UCSD-AML1 (cell line): ENCODE data around the gene POLE4.

Experiments
- DNase-seq: peaks from one replicate; lab custom pipeline; 2025; ENCODE audit not compliant: unreplicated experiment; lab: John Stamatoyannopoulos, UW

The POLE4 gene

DNA sequence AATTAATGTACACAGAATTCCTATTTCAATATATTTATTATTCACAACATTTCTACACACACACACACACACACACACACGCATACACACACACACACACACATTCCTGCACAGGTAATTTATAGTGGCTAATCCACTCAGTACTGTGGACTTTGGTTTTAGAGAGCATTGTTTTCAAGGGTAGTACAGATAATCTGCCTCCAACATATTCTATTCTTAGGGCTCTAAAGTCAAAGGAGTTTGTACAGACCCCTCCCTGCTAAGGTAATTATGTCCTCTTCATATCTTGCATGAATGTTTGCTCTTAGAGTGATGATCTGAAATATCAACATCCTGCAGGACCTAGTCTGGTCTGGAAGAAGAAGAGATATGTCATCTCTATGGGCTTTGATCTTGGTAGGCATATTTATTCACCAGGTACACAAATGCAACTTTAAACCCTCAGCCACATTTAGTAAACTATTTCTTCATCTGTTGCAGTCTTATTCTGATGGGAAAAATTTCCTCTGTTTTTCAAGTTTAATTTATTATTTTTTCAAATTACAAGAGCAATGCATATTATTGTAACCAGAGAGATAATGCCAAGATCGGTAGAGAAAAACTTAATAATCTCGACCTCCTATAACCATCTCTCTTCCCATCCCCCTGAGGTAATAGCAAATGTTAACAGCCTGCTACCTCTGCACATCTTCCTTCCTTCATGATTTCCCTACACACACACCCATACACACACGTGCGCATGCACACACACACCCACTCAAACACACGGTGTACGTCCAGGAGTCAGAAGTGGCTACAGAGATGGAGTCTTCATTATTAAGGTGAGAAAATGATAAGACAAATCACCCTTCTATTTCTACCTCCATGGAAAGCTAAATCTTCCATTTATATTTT is 18.3 kb upstream of the POLE4 start:
- DNase-seq: no peak

DNA sequence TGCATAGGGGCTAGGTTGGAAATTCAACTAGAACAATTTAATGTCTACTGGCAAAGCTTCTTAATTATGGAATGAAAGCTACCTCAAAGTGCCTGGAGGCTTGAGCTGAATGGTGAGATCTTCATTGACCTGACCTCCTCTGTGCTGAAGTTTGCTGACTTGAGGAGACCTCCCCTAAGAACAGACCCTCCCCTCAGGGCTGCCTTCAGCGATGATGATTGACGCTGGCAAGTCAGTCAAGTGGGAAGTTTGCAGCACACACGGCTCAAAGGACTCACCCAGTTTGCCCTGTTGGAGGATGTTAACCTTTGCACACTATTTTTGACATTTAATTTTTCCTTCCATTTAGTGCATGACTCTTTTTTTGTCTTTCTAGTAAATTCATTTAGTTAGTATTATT is 17.2 kb upstream of the POLE4 start:
- no peak for DNase-seq

DNA sequence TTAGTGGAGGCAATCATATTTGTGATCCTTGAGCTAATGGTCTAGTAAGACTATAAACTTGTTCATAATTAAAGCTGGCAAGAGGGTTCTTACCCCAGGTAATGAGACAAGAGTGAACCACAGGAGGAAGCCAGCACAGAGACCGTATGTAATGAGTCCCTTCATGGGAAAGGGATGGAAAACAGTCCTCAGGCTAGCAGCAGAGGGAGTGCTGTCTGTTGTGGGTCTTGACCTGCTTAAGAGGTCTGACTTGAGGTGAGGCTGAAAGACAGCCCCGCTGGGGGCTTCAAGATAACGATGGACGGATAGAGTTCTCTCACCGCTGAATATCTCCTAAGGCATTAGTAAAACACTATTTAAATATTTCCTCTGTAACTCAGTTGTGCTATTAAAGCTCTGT is 16.2 kb upstream of the POLE4 start:
- no peak for DNase-seq

DNA sequence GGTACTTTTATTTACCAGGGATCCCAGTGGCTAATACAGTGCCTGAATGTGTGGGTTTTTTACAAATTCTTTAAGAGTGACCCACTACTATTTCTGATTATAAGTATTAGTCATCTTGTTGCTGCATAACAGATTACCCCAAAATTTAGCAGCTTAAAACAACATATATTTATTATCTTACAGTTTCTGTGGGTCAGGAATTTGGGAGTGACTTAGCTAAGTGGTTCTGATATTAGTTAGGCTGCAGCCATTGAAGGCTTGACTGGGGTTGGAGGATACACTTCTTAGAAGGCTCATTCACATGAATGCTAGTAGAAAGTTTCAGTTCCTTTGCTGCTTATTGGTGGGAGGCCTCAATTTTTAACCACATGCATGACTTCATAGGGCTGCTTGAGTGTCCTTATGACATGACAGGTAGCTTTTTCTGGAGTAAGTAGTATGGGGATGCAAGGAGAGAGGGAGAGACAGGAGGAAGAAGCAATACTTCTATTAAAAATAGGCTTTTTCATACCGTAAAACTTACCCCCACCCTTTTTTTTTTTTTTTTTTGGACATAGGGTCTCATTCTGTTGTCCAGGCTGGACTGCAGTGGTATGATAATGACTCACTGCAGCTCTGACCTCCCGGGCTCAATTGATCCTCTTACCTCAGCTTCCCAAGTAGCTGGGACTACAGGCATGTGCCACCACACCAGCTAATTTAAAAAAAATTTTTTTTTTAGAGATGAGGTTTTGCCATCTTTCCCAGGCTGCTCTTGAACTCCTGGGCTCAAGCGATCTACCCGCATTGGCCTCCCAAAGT is 13.3 kb upstream of the POLE4 start:
- no peak for DNase-seq

DNA sequence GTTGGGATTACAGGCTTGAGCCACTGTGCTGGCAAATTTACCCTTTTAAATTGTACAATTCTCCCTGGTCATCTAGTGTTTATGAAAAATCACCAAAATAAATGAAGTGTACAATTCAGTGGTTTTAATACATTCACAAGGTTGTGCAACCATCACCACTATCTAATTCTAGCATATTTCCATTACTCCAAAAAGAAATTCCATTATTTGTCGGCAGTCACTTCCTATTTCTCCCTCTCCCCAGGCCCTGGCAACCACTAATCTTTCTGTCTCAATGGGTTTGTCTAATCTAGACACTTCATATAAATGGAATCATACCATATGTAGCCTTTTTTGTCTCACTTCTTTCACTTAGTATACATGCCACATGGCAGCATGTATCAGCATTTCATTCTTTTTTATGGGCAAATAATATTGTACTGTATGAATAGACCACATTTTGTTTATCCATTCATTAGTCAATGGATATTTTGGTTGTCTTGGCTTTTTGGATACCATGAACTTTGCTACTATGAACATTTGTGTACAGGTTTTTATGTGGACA is 12.6 kb upstream of the POLE4 start:
- no peak for DNase-seq

DNA sequence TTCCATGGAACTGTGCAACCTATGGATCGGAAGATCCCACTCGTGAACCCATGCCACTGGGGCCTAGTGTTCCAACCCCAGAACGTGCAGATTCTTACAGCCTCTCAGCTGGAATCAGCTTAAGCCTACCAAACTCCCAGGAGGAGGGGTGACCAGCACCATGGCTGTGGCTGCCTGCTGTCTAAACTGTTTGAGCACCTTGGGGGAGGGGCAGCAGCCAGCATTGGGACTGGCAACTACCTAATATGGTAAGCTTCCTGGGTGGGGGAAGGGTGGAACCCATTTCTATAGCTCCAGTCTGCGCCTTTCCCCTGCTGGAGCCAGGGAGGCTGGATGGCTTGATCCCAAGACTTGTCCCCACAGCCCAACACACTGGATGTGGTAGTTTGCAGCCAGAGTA is 10.7 kb upstream of the POLE4 start:
- no peak for DNase-seq

DNA sequence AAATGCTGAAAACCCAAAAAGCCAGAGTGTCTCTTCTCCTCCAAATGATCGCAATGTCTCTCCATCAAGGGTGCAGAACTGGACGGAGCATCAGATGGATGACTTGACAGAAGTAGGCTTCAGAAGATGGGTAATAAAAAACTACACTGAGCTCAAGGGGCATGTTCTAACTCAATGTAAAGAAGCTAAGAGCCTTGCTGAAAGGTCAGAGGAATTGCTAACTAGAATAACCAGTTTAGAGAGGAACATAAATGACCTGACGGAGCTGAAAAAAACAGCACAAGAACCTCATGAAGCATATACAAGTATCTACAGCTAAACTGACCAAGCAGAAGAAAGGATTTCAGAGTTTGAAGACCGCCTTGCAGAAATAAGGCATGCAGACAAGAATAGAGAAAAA is 9.7 kb upstream of the POLE4 start:
- DNase-seq: no peak

DNA sequence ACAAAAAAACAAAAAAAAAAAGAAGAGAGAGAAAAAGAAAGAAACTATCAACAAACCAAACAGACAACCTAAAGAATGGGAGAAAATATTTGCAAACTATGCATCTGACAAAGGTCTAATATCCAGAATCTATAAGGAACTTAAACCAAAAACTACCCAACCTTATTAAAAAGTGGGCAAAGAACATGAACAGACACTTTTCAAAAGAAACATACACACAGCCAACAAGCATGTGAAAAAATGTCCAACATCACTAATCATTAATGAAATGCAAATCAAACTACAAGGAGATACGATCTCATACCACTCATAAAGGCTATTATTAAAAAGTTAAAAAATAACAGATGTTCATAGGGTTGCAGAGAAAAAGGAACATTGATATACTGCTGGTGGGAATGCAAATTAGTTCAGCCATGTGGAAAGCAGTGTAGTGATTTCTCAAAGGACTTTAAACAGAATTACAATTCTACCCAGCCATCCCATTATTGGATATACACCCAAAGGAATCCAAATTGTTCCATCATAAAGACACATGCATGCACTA is 7.2 kb upstream of the POLE4 start:
- no peak for DNase-seq

DNA sequence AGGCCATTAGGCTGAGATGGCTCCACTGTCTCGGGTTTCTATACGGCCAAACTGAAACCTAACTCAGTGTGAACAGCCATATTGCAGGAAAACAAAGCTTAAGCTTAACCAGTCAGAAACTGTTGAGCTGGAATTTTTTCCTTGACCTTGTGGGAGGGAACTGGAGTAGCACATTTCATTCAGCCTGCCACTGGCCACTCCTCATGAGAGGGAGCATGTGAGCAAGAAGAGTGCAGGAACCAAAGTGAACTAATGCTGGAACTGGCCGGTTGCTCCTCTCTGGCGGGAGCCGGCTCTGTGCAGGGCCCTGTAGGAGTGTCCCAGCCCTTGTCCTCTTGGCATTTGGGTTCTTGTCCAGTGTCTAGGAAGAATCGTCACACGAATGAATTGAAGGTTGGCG is 5.9 kb upstream of the POLE4 start:
- no peak for DNase-seq

DNA sequence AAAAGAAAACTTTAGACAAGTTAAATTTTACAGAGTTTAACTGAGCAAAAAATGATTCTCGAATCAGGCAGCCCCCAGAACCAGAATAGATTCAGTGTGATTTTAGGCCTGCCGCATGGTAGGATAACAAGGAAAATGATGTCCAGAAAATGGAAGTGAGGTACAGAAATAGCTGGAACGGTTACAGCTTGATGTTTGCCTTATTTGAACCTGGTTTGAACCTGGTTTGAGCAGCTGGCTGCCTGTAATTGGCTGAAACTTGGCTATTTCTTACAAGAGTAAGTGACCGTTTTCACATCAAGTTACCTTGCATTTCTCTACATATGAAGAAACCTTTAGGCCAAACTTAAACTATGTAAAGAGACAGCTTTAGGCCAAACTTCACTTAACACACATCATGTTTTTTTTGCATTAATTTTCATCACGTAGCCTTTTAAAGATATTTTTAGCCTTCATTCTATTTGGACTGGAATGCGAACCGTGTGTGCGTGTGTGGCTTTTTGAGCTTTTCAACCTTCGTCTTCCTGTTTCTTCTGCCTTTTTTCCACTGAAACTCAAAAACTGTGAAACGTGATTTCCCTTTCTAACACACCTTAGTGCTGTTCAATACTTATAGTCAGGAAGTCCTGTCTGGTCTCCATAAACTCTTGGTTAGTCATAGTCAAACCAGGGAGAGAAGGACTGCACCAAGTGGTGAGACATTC is 4.5 kb upstream of the POLE4 start:
- no peak for DNase-seq

DNA sequence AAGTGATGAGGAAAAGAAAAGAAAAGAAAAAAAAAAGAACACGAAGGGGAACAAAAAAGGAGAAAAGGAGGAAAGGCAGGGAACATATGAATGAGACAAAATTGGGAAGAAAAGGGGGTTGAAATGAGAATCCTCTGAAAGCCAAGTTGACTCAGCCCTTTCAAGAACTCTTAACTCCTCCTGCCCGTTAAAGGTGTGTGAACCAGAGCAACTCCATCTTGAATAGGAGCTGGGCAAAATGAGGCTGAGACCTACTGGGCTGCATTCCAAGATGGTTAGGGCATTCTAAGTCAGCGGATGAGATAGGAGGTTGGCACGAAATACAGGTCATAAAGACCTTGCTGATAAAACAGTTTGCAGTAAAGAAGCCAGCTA is 4.0 kb upstream of the POLE4 start:
- DNase-seq: no peak

DNA sequence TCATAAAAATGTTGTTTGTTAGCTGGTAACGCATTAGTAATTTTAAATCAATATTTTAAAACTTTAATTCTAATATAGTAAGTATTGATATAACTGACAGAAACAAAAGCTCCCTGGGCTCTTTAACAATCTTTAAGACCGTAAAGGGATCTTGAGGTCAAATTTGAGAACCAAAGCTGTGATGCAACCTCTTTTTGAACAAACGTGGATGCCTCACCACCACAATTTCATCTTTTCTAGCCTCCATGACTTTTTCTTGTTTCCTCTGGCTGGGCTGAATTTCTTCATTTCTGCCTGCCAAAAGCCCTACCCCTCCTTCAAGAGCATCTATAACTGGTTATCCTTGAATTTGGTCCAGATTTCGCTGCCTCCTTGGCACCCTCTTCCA is 563 bp upstream of the POLE4 start:
- no peak for DNase-seq

DNA sequence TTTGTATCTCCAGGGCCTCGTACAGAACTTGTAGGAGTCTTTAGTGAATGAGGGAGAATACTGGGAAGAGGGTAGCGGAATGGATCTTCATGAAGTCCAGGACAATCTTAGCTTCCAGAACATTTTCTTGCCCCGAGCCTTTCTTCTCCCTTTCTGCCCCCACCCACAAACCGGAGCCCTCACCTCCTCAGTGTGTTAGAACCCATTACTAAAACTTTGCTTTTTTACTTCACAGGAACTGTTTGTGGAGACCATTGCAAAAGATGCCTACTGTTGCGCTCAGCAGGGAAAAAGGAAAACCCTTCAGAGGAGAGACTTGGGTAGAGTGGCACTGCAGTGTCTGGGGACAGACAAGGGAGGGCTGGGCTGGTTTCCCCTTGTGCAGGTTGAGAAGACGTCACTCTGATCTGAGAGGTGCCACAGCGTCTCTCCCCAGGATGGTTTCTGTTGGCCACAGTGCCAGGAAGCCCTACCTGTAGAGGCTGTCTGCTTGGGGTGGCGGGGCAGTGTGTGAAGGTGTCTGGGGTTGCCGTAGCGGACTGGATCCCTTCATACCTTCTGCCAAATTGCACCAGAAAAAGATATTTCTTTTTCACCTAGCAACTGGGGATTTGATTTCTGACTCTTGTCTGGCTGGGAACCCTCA is 786 bp downstream of the POLE4 start:
- no peak for DNase-seq

DNA sequence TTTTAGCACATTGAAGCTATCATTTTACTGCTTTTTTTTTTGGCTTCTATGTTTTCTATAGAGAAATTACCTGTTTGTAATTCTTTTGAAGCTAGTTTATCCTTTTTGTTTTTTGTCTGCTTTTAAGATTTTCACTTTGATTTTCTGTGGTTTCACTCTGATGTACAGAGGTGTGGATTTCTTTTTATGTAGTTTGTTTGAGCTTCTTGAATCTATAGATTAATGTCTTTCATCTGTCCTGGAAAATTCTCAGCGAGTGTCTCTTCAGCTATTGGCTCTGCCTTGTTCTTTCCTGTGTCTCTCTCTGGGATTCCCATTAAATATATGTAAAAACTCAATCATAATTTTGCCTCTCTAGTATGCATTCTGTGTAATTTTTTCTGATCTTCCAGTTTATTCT is 8.4 kb downstream of the POLE4 start:
- no peak for DNase-seq

DNA sequence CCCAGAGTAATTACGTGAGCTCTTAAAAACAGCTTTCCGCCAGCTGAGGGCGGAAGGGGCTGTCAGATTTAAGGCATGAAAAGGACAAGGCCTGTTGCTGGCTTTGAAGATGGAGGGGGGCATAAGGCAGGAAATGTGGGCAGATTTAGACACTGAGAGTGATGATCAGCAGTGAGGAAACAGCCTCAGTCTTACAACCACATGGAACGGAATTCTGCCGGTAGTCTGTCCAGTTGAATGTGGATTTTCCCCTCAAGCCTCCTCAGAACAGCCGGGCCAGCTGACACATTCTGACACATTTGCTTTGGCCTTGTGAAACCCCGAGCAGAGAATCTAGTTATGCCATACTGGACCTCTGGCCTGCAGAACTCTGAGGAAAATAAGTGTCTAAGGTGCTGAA is 16.6 kb downstream of the POLE4 start:
- DNase-seq: no peak

DNA sequence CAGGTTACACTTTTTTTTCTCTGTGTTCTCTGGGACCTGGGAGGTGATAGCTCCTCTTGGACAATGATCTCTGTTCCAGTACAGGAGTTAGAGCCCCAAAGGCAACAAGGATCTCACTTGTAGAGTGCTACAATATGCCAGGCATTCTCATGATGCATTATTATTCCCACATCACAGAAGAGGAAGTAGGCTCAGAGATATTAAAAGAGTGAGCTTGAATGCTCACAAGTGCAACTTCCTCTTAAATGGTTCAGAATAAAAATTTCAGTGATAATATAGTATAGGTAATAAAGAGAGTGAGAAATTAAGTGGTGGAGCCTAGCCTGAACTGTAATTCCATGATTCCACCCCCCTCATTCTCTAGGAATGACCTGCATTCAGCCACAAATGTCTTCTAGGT is 21.4 kb downstream of the POLE4 start:
- DNase-seq: no peak

DNA sequence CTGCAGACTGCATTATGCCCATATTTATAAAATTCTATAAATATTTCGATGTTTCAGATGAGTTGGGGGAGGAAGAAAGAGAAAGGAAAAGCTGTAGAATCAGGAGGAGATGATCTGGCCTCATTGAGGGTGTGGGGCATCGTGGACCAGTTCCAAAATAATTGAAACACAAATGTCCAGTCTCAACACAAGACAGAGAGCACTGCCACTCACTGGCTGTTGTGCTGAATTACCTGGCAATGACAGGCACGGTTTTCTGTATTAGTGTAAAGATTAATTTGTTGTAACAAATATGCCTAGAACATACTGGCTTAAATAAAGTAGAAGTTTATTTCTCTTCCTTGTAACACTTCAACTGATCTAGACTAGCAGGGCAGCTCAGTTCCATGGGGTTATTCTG is 24.1 kb downstream of the POLE4 start:
- DNase-seq: no peak

DNA sequence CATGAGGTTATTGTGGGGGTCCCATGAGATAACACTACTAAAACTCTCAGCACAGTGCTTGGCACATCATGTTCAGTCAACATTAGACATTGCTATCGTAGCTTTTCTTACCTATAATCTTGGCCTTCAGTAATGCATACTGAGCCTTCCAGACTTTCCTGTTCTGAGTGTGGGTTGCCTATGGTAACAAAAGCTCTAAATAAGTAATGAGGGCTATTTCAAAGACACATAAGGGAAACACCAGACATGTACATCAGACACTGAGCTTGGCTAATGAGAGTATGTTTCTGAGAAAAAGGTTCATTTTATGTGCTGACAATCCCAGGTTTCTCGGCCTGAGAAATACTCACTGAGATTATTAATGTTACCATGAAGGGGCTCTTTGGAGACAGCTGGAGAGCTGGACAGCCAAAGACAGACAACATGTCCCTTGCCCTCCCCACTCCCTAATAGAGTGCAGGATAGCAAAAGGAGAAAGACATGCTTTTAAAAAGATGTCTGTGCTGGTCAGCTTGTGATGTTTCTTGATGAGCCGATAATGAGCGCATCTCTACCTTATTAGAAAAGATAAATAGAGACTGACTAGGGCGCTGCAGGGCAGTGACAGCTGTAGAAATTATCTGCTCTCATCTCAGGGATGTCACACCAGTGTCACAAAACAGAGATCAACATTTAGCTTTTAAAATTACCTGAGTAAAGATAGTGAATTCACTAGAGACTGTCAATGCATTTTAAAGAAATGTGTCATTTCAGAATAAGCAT is 25.4 kb downstream of the POLE4 start:
- no peak for DNase-seq

DNA sequence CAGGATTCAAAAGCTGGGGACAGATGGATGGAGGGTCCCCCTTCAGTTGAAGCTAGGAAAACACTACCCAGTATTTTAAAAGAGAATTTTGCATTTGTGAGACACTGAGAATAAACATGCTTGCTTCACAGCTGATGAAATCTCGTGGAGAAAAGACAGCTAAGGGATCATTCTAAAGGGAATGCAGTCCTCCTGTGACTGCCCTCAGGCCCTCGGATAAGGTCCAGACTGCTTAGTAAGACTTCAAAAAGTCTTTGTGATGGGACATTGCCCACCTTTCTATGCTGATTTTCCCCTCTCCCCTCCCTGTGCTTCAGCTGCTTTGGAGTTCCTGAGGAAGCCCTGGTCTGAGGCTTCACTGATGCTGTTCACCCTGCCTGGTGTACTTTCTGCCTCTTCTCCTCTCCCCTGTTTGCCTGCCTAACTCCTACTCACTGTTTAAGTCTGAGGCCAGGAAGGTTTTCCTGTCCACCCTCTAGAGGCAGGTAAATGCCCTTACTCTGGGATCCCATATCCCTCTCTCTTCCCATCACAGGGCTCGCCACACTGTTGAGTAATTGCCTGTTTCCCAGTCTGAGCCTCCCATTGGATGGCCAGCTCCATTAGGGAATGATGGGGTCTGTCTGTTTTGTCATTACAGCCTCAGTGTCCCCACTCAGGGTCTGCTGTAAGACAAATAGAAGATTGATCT is 26.6 kb downstream of the POLE4 start:
- DNase-seq: no peak
